A549 (cell line): ENCODE measurements around the gene PIP4K2B. TPM values are rescaled to one million over a fixed set of nuclear protein-coding genes. Genes with fewer than 3 reads are reported as not detected.

ENCODE experiments used
- ATAC-seq, 2 experiments: fragments of 200-7000 bp in 1 of 2; fragments of >200 bp in 1 of 2; cut with Nextera tagmentation in 1 of 2; cut with Tn5 transposase in 1 of 2; 3 replicates each; pipeline versions ENCODE4 v1.8.0 to v1.9.1; 2018 to 2020; ENCODE audit warnings: mild to moderate bottlenecking in 1 of 2, moderate library complexity in 1 of 2
- CTCF ChIA-PET: fragments of 300-600 bp; sonication (Branson Sonifier 250); formaldehyde crosslinking; extraction: SDS; loops from one replicate; lab custom pipeline; 2021; ENCODE audit warnings: antibody characterized with exemption, inconsistent platforms; lab: Yijun Ruan, JAX
- POLR2A ChIA-PET: fragments of 350-600 bp; formaldehyde crosslinking; extraction: SDS; loops from one replicate; lab custom pipeline; 2021; ENCODE audit warnings: antibody characterized with exemption, inconsistent platforms; lab: Yijun Ruan, JAX
- DNase-seq, 2 experiments: peaks; one replicate each; pipeline versions ENCODE4 v3.0.0 to v3.0.0-alpha.2; 2011 to 2016; ENCODE audit warnings: low read depth in 1 of 2, low spot score in 1 of 2
- FAIRE-seq: peaks from 2 replicates; lab custom pipeline; 2011; peaks lifted over from hg19 to GRCh38; lab: Jason Lieb, UNC
- H3K27ac ChIP-seq, 2 experiments: fragments of >200 bp; sonication (Bioruptor Twin); formaldehyde crosslinking; 3 replicates each; pipeline ENCODE4 v1.5.1; 2016 to 2017
- H3K4me1 ChIP-seq: fragments of >200 bp; sonication (Bioruptor Twin); formaldehyde crosslinking; 3 replicates; pipeline ENCODE4 v1.6.1; 2016
- H3K4me2 ChIP-seq: fragments of >200 bp; sonication (Bioruptor Twin); formaldehyde crosslinking; 3 replicates; pipeline ENCODE4 v1.6.1; 2016
- H3K4me3 ChIP-seq: fragments of >200 bp; sonication (Bioruptor Twin); formaldehyde crosslinking; 3 replicates; pipeline ENCODE4 v1.5.1; 2016
- H3K9me3 ChIP-seq: fragments of >200 bp; sonication (Bioruptor Twin); formaldehyde crosslinking; 3 replicates; pipeline ENCODE4 v1.6.1; 2016
- CEBPB ChIP-seq, 2 experiments: fragments of >200 bp in 1 of 2; sonication (Bioruptor Twin) in 1 of 2; formaldehyde crosslinking in 1 of 2; IDR thresholded peaks; 2 replicates each; pipeline ENCODE4 v1.6.1; 2012 to 2016
- CHD4 ChIP-seq: fragments of 200-600 bp; sonication (generic); IDR thresholded peaks from 2 replicates; pipeline ENCODE4 v1.6.1; 2016; ENCODE audit warnings: antibody characterized with exemption, mild to moderate bottlenecking, borderline replicate concordance
- EHMT2 ChIP-seq: fragments of 200-600 bp; sonication (generic); IDR thresholded peaks from 2 replicates; pipeline ENCODE4 v1.6.1; 2016; ENCODE audit warnings: antibody characterized with exemption, low read depth, mild to moderate bottlenecking, moderate library complexity
- EP300 ChIP-seq, 2 experiments: fragments of >200 bp; sonication (Bioruptor Twin); formaldehyde crosslinking; IDR thresholded peaks; 2 replicates in 1 of 2; 3 replicates in 1 of 2; pipeline ENCODE4 v1.6.1; 2016 to 2017
- FOSB ChIP-seq: fragments of 250-450 bp; sonication (Bioruptor Pico); IDR thresholded peaks from 2 replicates; pipeline ENCODE4 v1.5.0; 2020; ENCODE audit warnings: mild to moderate bottlenecking, moderate library complexity
- FOSL2 ChIP-seq, 2 experiments: fragments of 450-650 bp in 1 of 2; fragments of >200 bp in 1 of 2; sonication (Bioruptor Twin) in 1 of 2; formaldehyde crosslinking; IDR thresholded peaks; 2 replicates each; pipeline versions ENCODE4 v1.5.0 to v1.6.1; 2016 to 2020; ENCODE audit warnings: mild to moderate bottlenecking in 1 of 2, moderate library complexity in 1 of 2
- HDAC2 ChIP-seq: fragments of 200-600 bp; sonication (generic); IDR thresholded peaks from 2 replicates; pipeline ENCODE4 v1.6.1; 2016
- HEYL ChIP-seq: fragments of 250-450 bp; sonication (Bioruptor Pico); IDR thresholded peaks from 2 replicates; pipeline ENCODE4 v1.8.0; 2021; ENCODE audit warnings: mild to moderate bottlenecking, moderate library complexity
- HOXA7 ChIP-seq: fragments of 250-450 bp; sonication (Bioruptor Pico); IDR thresholded peaks from 2 replicates; pipeline ENCODE4 v1.5.0; 2020; ENCODE audit warnings: mild to moderate bottlenecking, moderate library complexity
- HOXB5 ChIP-seq: fragments of 250-450 bp; sonication (Bioruptor Pico); IDR thresholded peaks from 2 replicates; pipeline ENCODE4 v1.5.0; 2020; ENCODE audit warnings: mild to moderate bottlenecking, moderate library complexity
- KDM5A ChIP-seq: fragments of 200-600 bp; sonication (generic); IDR thresholded peaks from 2 replicates; pipeline ENCODE4 v1.6.1; 2016; ENCODE audit warnings: antibody characterized with exemption, mild to moderate bottlenecking
- MAFK ChIP-seq: fragments of 450-650 bp; IDR thresholded peaks from 2 replicates; pipeline ENCODE4 v1.6.1; 2014; ENCODE audit not compliant: partially characterized antibody
- MAZ ChIP-seq: fragments of 150-350 bp; IDR thresholded peaks from 2 replicates; pipeline ENCODE4 v1.6.1; 2014; ENCODE audit warnings: antibody characterized with exemption, low read depth, low read length, borderline replicate concordance
- NPAS2 ChIP-seq: fragments of 250-450 bp; sonication (Bioruptor Pico); IDR thresholded peaks from 2 replicates; pipeline ENCODE4 v1.8.0; 2022; ENCODE audit warnings: mild to moderate bottlenecking, moderate library complexity, borderline replicate concordance
- POLR2AphosphoS2 ChIP-seq: conservative IDR thresholded peaks from 2 replicates; pipeline ENCODE4 v1.6.1; 2012; ENCODE audit warnings: low read length, improper control_type of control experiment, inconsistent platforms
- RAD21 ChIP-seq, 2 experiments: fragments of >200 bp in 1 of 2; sonication (Bioruptor Twin) in 1 of 2; formaldehyde crosslinking in 1 of 2; IDR thresholded peaks in 1 of 2; conservative IDR thresholded peaks in 1 of 2; 2 replicates in 1 of 2; 3 replicates in 1 of 2; pipeline ENCODE4 v1.6.1; 2012 to 2018; ENCODE audit warnings: inconsistent platforms in 1 of 2
- RCOR1 ChIP-seq: fragments of 150-350 bp; IDR thresholded peaks from 2 replicates; pipeline ENCODE4 v1.6.1; 2014; ENCODE audit warnings: antibody characterized with exemption, low read length, low read depth
- RFX5 ChIP-seq: fragments of 450-650 bp; IDR thresholded peaks from 2 replicates; pipeline ENCODE4 v1.7.1; 2014; ENCODE audit warnings: antibody characterized with exemption, mild to moderate bottlenecking, moderate library complexity
- SREBF2 ChIP-seq: fragments of 450-650 bp; IDR thresholded peaks from 2 replicates; pipeline ENCODE4 v1.6.1; 2014; ENCODE audit warnings: mild to moderate bottlenecking, moderate library complexity
- TFCP2L1 ChIP-seq: fragments of 250-450 bp; sonication (Bioruptor Pico); IDR thresholded peaks from 2 replicates; pipeline ENCODE4 v1.5.0; 2021; ENCODE audit warnings: mild to moderate bottlenecking
- ZC3H11A ChIP-seq: fragments of 450-650 bp; IDR thresholded peaks from 2 replicates; pipeline ENCODE4 v1.6.1; 2014; ENCODE audit warnings: antibody characterized with exemption, mild to moderate bottlenecking
- ZNF302 ChIP-seq: fragments of 250-450 bp; sonication (Bioruptor Pico); IDR thresholded peaks from 2 replicates; pipeline ENCODE4 v1.9.0; 2021; ENCODE audit warnings: inconsistent platforms, mild to moderate bottlenecking, moderate library complexity
- WGBS: methylation state at CpG from one replicate; pipeline ENCODE4 v1.1.6; 2017; ENCODE audit errors: missing lambda C conversion rate; 5-methylcytosine and 5-hydroxymethylcytosine counted together
- polyA plus RNA-seq, 4 experiments: library from polyadenylated mRNA; depleted of rRNA in 3 of 4; stranded (reverse); fragments of >200 nt; fragmentation: RNase III in 1 of 4; extraction: RNeasy Plus Mini Kit Qiagen cat#74134 plus additional on column Dnase treatment in 1 of 4; gene quantifications; 2 replicates in 3 of 4; 3 replicates in 1 of 4; pipeline ENCODE4 v1.2.3, GENCODE V29; 2011 to 2017
- TF ChIP-seq, protein P1 (sequence below): IDR thresholded peaks from 2 replicates; pipeline ENCODE4 v1.6.1; 2012
- TF ChIP-seq, protein P2 (sequence below): fragments of >200 bp; sonication (Bioruptor Twin); formaldehyde crosslinking; IDR thresholded peaks from 3 replicates; pipeline ENCODE4 v1.5.1; 2016
- TF ChIP-seq, protein P3 (sequence below): fragments of 150-350 bp; IDR thresholded peaks from 2 replicates; pipeline ENCODE4 v1.6.1; 2014; ENCODE audit warnings: low read depth, mild to moderate bottlenecking, low read length
- TF ChIP-seq, protein P4 (sequence below): fragments of >200 bp; sonication (Bioruptor Twin); formaldehyde crosslinking; IDR thresholded peaks from 3 replicates; pipeline ENCODE4 v1.6.1; 2016

PIP4K2B gene
- polyA plus RNA-seq, 2 of the 4 experiments (the other 2 are of a cell fraction): 40.3 to 53.7 TPM

DNA sequence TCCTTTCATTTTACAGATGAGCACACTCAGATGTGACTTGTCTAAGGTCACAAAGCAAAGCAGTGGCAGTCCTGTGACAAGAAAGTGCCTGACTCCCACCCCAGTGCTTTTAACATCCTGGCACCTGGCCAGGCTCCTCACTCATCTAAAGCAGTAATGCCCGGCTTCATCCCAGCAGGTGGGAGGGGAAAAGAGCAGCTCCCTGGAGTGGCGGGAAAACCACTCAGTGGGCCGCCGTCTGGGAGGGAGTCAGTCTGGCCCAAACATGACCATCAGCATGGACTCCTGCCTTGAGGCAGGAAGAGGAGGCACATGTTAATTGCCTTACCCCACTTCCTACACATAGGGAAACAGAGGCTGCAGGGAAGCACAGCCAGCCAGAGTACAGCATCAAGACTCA, 53.8 kb downstream of the PIP4K2B start (continued):
- TF ChIP-seq FOSL2 (IDR thresholded peaks at IDR 0.05) (no peak), FOSL2 (CRISPR knock-in tag; IDR thresholded peaks at IDR 0.05) (no peak), CEBPB (IDR thresholded peaks at IDR 0.05) (no peak), TFCP2L1 (CRISPR knock-in tag) (no peak), NPAS2 (CRISPR knock-in tag) (no peak), MAFK (no peak), POLR2AphosphoS2 (no peak), MAZ (no peak), CHD4 (no peak), ZNF302 (CRISPR knock-in tag) (no peak)
- TF ChIP-seq, all 56 proteins: peak for 0

DNA sequence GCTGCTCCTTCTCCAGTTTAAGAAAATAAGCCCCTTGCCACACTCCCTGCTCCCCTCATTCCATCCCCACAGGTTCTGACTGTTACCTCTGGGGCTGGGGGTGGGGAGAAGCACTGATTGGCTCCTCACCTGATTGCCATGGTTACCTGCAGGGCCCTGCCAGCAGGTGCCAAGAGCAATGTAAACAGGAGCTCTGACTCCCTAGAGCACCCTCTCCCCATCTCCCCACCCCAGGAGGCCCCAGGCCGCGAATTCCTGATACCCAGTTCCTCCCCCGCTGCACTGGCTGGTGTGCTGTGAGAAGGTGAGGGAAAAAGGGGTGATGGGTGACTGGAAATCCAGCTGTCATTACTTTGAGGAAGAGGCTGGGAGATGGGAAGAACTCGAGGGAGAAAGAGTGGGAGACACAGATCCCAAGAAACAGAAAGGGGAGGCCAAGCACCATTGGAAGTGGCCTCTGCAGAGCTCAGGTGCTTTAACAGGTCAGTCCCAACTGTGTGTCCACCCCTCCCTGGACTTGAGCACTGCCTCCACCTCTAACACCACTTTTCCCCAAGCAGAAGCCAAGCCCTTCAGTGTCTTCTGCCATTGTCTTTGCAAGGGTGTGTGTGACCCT, 55.7 kb downstream of the PIP4K2B start:
- H3K4me1 ChIP-seq: peaks cover 36% of the 10 kb centered on the region
- FAIRE-seq (no peak), ATAC-seq (no peak), DNase-seq (no peak)
- POLR2A ChIA-PET: no interaction called here
- WGBS: 87% methylated on average over 4 of the region's 4 CpGs
- no peaks in the 10 kb centered on the region for H3K9me3 ChIP-seq
- no peak overlapping the region for H3K4me3 ChIP-seq
- CTCF ChIA-PET: interaction anchor here (0.7 to 5.8 kb wide), 3 partner anchors 8 to 209 kb away, joined by 3 to 107 read pairs (median 3); no protein-coding TSS in a partner anchor
- 0 out of 6 replicates have a peak overlapping the region, but pooled peaks of 1 of the 2 experiments have one; percentile 7 for H3K27ac ChIP-seq
- TF ChIP-seq, protein P1, sequence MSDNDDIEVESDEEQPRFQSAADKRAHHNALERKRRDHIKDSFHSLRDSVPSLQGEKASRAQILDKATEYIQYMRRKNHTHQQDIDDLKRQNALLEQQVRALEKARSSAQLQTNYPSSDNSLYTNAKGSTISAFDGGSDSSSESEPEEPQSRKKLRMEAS: no peak
- TF ChIP-seq, protein P2, sequence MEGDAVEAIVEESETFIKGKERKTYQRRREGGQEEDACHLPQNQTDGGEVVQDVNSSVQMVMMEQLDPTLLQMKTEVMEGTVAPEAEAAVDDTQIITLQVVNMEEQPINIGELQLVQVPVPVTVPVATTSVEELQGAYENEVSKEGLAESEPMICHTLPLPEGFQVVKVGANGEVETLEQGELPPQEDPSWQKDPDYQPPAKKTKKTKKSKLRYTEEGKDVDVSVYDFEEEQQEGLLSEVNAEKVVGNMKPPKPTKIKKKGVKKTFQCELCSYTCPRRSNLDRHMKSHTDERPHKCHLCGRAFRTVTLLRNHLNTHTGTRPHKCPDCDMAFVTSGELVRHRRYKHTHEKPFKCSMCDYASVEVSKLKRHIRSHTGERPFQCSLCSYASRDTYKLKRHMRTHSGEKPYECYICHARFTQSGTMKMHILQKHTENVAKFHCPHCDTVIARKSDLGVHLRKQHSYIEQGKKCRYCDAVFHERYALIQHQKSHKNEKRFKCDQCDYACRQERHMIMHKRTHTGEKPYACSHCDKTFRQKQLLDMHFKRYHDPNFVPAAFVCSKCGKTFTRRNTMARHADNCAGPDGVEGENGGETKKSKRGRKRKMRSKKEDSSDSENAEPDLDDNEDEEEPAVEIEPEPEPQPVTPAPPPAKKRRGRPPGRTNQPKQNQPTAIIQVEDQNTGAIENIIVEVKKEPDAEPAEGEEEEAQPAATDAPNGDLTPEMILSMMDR: no peak
- TF ChIP-seq SREBF2: no peak
- TF ChIP-seq ZC3H11A: no peak
- TF ChIP-seq, protein P3, sequence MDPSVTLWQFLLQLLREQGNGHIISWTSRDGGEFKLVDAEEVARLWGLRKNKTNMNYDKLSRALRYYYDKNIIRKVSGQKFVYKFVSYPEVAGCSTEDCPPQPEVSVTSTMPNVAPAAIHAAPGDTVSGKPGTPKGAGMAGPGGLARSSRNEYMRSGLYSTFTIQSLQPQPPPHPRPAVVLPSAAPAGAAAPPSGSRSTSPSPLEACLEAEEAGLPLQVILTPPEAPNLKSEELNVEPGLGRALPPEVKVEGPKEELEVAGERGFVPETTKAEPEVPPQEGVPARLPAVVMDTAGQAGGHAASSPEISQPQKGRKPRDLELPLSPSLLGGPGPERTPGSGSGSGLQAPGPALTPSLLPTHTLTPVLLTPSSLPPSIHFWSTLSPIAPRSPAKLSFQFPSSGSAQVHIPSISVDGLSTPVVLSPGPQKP: no peak
- TF ChIP-seq, protein P4, sequence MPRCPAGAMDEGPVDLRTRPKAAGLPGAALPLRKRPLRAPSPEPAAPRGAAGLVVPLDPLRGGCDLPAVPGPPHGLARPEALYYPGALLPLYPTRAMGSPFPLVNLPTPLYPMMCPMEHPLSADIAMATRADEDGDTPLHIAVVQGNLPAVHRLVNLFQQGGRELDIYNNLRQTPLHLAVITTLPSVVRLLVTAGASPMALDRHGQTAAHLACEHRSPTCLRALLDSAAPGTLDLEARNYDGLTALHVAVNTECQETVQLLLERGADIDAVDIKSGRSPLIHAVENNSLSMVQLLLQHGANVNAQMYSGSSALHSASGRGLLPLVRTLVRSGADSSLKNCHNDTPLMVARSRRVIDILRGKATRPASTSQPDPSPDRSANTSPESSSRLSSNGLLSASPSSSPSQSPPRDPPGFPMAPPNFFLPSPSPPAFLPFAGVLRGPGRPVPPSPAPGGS: no peak
- TF ChIP-seq RCOR1: no peak
- TF ChIP-seq HDAC2: no peak
- H3K4me2 ChIP-seq: no peak overlapping the region

DNA sequence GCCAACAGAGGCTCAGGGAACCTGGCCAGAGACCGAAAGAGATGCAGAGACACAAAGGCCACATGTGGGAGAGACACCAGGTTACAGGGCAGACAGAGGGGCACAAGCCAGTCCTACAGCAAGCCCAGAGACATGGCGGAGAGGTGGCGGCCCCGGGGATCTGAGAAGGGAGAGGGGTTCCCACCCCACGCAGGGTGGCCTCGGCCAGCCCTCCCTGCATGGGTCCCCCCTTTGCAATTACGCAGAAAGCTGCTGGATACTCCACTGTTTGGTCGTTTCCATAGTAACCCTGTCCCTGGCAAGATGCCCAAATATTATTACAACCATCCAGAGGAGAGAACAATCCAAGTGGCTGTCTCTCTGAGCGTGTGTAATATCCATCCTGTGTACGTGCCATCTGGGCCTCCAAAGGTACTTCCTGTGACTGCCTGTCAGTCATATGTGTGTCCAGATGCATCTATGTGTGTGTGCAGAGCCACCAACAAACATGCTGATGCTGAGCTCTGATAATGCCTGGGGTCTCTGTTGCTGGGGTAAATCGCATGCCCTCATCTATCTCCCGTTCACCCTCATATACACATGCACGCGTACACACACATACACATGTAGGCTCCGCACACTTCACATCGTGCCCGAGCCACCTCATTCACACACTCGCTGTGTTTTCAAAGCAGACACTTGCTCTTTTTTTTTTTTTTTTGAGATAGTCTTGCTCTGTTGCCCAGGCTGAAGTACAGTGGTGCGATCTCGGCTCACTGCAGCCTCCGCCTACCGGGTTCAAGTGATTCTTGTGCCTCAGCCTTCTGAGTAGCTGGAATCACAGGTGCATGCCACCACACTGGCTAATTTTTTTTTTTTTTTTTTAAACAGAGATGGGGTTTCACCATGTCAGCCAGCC, 56.7 kb downstream of the PIP4K2B start:
- FAIRE-seq: no peak
- TF ChIP-seq HOXB5 (CRISPR knock-in tag): no peak
- TF ChIP-seq, protein P3: no peak
- TF ChIP-seq HOXA7 (CRISPR knock-in tag): no peak
- no peak for TF ChIP-seq CEBPB (IDR thresholded peaks at IDR 0.05)
- no peak for TF ChIP-seq RFX5
- TF ChIP-seq KDM5A: no peak
- TF ChIP-seq EHMT2: no peak
- TF ChIP-seq HEYL (CRISPR knock-in tag): no peak
- TF ChIP-seq FOSB (CRISPR knock-in tag): no peak
- TF ChIP-seq RAD21 (conservative IDR thresholded peaks at IDR 0.05 in 1 of 2, IDR thresholded peaks at IDR 0.05 in 1 of 2): no peak
- TF ChIP-seq POLR2AphosphoS2: no peak
- TF ChIP-seq FOSL2 (IDR thresholded peaks at IDR 0.05): no peak
- TF ChIP-seq FOSL2 (CRISPR knock-in tag; IDR thresholded peaks at IDR 0.05): no peak
- TF ChIP-seq EP300 (IDR thresholded peaks at IDR 0.05): no peak
- TF ChIP-seq ZNF302 (CRISPR knock-in tag): no peak
- Histone ChIP-seq H3K27ac (no peak overlapping the region), H3K4me3 (no peak overlapping the region), H3K9me3 (no peaks in the 10 kb centered on the region), H3K4me2 (no peak overlapping the region), H3K4me1 (peaks cover 36% of the 10 kb centered on the region)
- ChIA-PET POLR2A (no interaction called here), CTCF (interaction anchor here (0.7 to 5.8 kb wide), 6 partner anchors 7 to 208 kb away, joined by 3 to 107 read pairs (median 4); partner anchors contain the start of gene CISD3)
- DNase-seq: peak in 1 of 2 experiments; percentile 51
- WGBS: 85% methylated on average over 22 of the region's 22 CpGs
- peak in 1 of 2 experiments; percentile 11; a peak in 3 of 6 replicates for ATAC-seq
